ENCODE measurements around the gene ARMCX1.
"Not testable (repeated sequence)": the region's sequence is repeated elsewhere in the genome, so short reads cannot be mapped to it uniquely, and the experiment has no call there.

Gene ARMCX1

GRCh38 chrX:101550362-101550750 lies at the start of gene ARMCX1:
Gene ARMCX1 (plus strand): TSS chrX:101550547. CDS start chrX:101552931, 2,384 bp downstream.
- peak; percentile 39 for DNase-seq

- DNase-seq = not testable (repeated sequence)
Measured at GRCh38 chrX:101502929-101503328, 47.4 kb upstream of the ARMCX1 start.

GRCh38 chrX:101507372-101507771 lies 43.0 kb upstream of the ARMCX1 start:
- DNase-seq = no peak

GRCh38 chrX:101507986-101508385 lies 42.4 kb upstream of the ARMCX1 start:
- DNase-seq = no peak

- DNase-seq = no peak
Measured at GRCh38 chrX:101530944-101531343, 19.4 kb upstream of the ARMCX1 start.

GRCh38 chrX:101539116-101539515 lies 11.2 kb upstream of the ARMCX1 start:
- DNase-seq = no peak

- DNase-seq = no peak
Measured at GRCh38 chrX:101550751-101551379, 518 bp downstream of the ARMCX1 start.

- no peak for DNase-seq
Measured at GRCh38 chrX:101551380-101551767, 1.0 kb downstream of the ARMCX1 start.

GRCh38 chrX:101552714-101553113 lies 2.4 kb downstream of the ARMCX1 start:
- no peak for DNase-seq

GRCh38 chrX:101564651-101565050 lies 14.3 kb downstream of the ARMCX1 start:
- no peak for DNase-seq

- no peak for DNase-seq
Measured at GRCh38 chrX:101595739-101596419, 45.5 kb downstream of the ARMCX1 start.

- DNase-seq = not testable (repeated sequence)
Measured at GRCh38 chrX:101599592-101599991, 49.2 kb downstream of the ARMCX1 start.

GRCh38 chrX:101602077-101602476 lies 51.7 kb downstream of the ARMCX1 start:
- no peak for DNase-seq
